ENCODE data around the gene SIN3B. TPM values are rescaled to one million over a fixed set of nuclear protein-coding genes. Genes with fewer than 3 reads are reported as not detected.

Gene SIN3B
- total and polyA plus RNA-seq, 9 of the 15 experiments (the other 6 are each of a cell fraction or from before 2014, with no cell fraction given), result 0.51 to 34.2 (median 14.3) TPM

DNA sequence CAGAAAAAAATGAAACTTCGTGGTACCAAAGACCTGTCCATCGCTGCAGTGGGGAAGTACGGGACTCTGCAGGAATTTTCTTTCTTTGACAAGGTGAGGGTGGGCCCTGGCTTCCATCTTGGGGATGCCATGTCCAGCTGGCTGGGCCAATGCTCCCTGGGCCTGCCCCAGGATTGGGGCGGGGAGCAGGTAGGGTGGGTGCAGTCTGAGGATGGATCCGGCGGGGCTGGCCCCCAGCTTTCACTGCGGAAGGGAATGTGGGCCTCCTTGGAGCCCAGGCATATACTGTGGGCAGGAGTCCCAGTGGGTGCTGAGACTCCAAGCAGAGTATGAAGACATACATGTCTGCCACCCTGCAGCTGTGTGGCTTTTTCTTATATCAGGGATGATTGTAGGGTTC is 23.9 kb downstream of the SIN3B start:
- BruUV-seq (replicated peaks), result no TSS peak
- ATAC-seq, result no peak
- TF ChIP-seq THRB (CRISPR knock-in tag; conservative IDR thresholded peaks at IDR 0.05), result no peak
- TF ChIP-seq CBX2 (IDR thresholded peaks at IDR 0.05; ENCODE audit: insufficient read depth, low read length, poor library complexity, severe bottlenecking), result no peak
- TF ChIP-seq, protein P1, sequence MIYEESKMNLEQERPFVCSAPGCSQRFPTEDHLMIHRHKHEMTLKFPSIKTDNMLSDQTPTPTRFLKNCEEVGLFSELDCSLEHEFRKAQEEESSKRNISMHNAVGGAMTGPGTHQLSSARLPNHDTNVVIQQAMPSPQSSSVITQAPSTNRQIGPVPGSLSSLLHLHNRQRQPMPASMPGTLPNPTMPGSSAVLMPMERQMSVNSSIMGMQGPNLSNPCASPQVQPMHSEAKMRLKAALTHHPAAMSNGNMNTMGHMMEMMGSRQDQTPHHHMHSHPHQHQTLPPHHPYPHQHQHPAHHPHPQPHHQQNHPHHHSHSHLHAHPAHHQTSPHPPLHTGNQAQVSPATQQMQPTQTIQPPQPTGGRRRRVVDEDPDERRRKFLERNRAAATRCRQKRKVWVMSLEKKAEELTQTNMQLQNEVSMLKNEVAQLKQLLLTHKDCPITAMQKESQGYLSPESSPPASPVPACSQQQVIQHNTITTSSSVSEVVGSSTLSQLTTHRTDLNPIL (CRISPR knock-in tag; IDR thresholded peaks at IDR 0.05), result no peak
- peaks cover 70% of the 10 kb centered on the region for H3K36me3 ChIP-seq (ENCODE audit: control insufficient read depth, insufficient read depth, low read length)
- no peak overlapping the region for H3K4me2 ChIP-seq (ENCODE audit: insufficient read depth, low read length)
- H3K9me3 ChIP-seq (replicated peaks; ENCODE audit: control insufficient read depth, insufficient read depth, low read depth, low read length), result no peaks in the 10 kb centered on the region
- FAIRE-seq, result no peak
- H3K27me3 ChIP-seq (ENCODE audit: control insufficient read depth in 2 of 2, insufficient read depth in 2 of 2, low read length in 2 of 2), result no peaks in the 10 kb centered on the region
- WGBS (ENCODE audit: insufficient coverage, low coverage, missing lambda C conversion rate), result 97% methylated on average over 6 of the region's 7 CpGs
- peaks cover 0 to 6% of the 10 kb centered on the region in 2 experiments; a peak in 1 of 5 replicates for H3K4me1 ChIP-seq (replicated peaks in 1 of 2; ENCODE audit: control insufficient read depth in 2 of 2, insufficient read depth in 2 of 2, low read length in 2 of 2)
- no peak overlapping the region for H3K9ac ChIP-seq (ENCODE audit: insufficient read depth in 1 of 2, low read depth in 2 of 2, low read length in 2 of 2)
- H2AFZ ChIP-seq (ENCODE audit: low read depth, low read length), result no peak overlapping the region
- H3K79me2 ChIP-seq (ENCODE audit: control insufficient read depth, insufficient read depth, low read length), result no peaks in the 10 kb centered on the region
- intact Hi-C loops (cut with micrococcal nuclease) (no loop called here), in situ Hi-C loops (cut with MboI) (no loop called here)
- no peaks in the 10 kb centered on the region for H4K20me1 ChIP-seq (replicated peaks; ENCODE audit: control insufficient read depth, insufficient read depth, low read length)
- POLR2A ChIA-PET, result no interaction called here
- DNase-seq (ENCODE audit: extremely low read depth in 1 of 4, low spot score in 3 of 4), result no peak
- no peak overlapping the region for H3K27ac ChIP-seq (ENCODE audit: extremely low read depth, low read depth, low read length)
- CTCF ChIA-PET (ENCODE audit: low intra/inter-chr PET ratio), result no interaction called here
- H3K4me3 ChIP-seq, result no peak overlapping the region
- H3K9me1 ChIP-seq (ENCODE audit: control insufficient read depth, insufficient read depth, low read length), result peaks cover 3% of the 10 kb centered on the region
